ENCODE measurements around the gene PSMC4. TPM values are rescaled to one million over a fixed set of nuclear protein-coding genes. Genes with fewer than 3 reads are reported as not detected.

Gene PSMC4
- total RNA-seq, 4 donors from 2014 or later = 46.4 to 83.4 (median 77.5) TPM

DNA sequence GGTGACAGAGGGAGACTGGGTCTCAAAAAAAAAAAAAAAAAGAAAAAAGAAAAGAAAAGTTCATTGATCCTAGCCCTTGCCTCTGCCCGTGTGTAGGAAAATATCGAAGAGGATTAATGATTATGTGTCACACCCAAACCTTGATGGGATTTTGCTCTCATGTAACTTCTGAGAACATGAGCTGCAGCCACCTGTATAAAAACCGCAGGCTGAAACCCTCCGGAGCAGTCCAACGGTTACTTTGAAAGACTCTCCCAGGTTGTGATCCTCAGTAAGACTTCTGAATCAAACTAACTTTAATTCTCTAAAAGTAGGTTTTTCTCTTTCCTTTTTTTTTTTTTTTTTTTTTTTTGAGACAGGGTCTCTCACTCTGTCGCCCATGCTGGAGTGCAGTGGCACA is 4.3 kb upstream of the PSMC4 start:
- in situ Hi-C loops (cut with MboI; ENCODE audit: low pct_ligation_motif_present in 1 of 4, low pct_unique_long_range_greater_than_20kb in 1 of 4, low sequenced_read_pairs in 3 of 4) = no loop called here
- no peak overlapping the region for H3K4me3 ChIP-seq
- H3K36me3 ChIP-seq = no peaks in the 10 kb centered on the region
- WGBS, 2 donors (ENCODE audit: low coverage in 1 of 2) = 93 to 95% methylated on average over 5 to 6 of the region's 6 CpGs
- TF ChIP-seq, protein P1, sequence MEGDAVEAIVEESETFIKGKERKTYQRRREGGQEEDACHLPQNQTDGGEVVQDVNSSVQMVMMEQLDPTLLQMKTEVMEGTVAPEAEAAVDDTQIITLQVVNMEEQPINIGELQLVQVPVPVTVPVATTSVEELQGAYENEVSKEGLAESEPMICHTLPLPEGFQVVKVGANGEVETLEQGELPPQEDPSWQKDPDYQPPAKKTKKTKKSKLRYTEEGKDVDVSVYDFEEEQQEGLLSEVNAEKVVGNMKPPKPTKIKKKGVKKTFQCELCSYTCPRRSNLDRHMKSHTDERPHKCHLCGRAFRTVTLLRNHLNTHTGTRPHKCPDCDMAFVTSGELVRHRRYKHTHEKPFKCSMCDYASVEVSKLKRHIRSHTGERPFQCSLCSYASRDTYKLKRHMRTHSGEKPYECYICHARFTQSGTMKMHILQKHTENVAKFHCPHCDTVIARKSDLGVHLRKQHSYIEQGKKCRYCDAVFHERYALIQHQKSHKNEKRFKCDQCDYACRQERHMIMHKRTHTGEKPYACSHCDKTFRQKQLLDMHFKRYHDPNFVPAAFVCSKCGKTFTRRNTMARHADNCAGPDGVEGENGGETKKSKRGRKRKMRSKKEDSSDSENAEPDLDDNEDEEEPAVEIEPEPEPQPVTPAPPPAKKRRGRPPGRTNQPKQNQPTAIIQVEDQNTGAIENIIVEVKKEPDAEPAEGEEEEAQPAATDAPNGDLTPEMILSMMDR (IDR thresholded peaks at IDR 0.05) = no peak
- TF ChIP-seq POLR2AphosphoS5 (IDR thresholded peaks at IDR 0.05) = no peak
- no peak for TF ChIP-seq POLR2A (IDR thresholded peaks at IDR 0.05)
- no peak for TF ChIP-seq EP300 (IDR thresholded peaks at IDR 0.05; ENCODE audit: low read depth)
- DNase-seq = no peak
- intact Hi-C loops (cut with DNase I; ENCODE audit: low total_unique reads) = loop anchor here (10.0 kb wide), 1 partner anchor 172 kb away; no protein-coding TSS in a partner anchor
- H3K4me1 ChIP-seq = peaks cover 11 to 29% (median 13%) of the 10 kb centered on the region in 4 donors
- no peaks in the 10 kb centered on the region for H3K9me3 ChIP-seq
- H3K27me3 ChIP-seq = no peaks in the 10 kb centered on the region
- no peak overlapping the region for H3K27ac ChIP-seq

GRCh38 chr19:39967561-39967960 is 3.4 kb upstream of the PSMC4 start:
- H3K27me3 ChIP-seq = no peaks in the 10 kb centered on the region
- 86 to 90% methylated on average over 9 of the region's 9 CpGs for WGBS, 2 donors (ENCODE audit: low coverage in 1 of 2)
- in situ Hi-C loops (cut with MboI; ENCODE audit: low pct_ligation_motif_present in 1 of 4, low pct_unique_long_range_greater_than_20kb in 1 of 4, low sequenced_read_pairs in 3 of 4) = no loop called here

GRCh38 chr19:39968789-39969188 is 2.2 kb upstream of the PSMC4 start:
- Histone ChIP-seq H3K27me3 (no peaks in the 10 kb centered on the region), H3K9me3 (no peaks in the 10 kb centered on the region), H3K36me3 (peaks cover 0 to 14% (median under 1%) of the 10 kb centered on the region in 4 donors), H3K4me1 (peaks cover 15 to 32% (median 21%) of the 10 kb centered on the region in 4 donors), H3K4me3 (no peak overlapping the region), H3K27ac (peak overlapping the region in 3 of 4 donors; percentile 92 to 96 (median 94))
- no peak for TF ChIP-seq POLR2AphosphoS5 (IDR thresholded peaks at IDR 0.05)
- no peak for TF ChIP-seq EP300 (IDR thresholded peaks at IDR 0.05; ENCODE audit: low read depth)
- no peak for TF ChIP-seq POLR2A (IDR thresholded peaks at IDR 0.05)
- TF ChIP-seq, protein P1 (IDR thresholded peaks at IDR 0.05) = no peak
- in situ Hi-C loops (cut with MboI; ENCODE audit: low pct_ligation_motif_present in 1 of 4, low pct_unique_long_range_greater_than_20kb in 1 of 4, low sequenced_read_pairs in 3 of 4) (no loop called here), intact Hi-C loops (cut with DNase I; ENCODE audit: low total_unique reads) (loop anchor here (10.0 kb wide), 1 partner anchor 174 kb away; no protein-coding TSS in a partner anchor)
- DNase-seq = no peak
- WGBS, 2 donors (ENCODE audit: low coverage in 1 of 2) = 98 to 100% methylated on average over 4 to 15 of the region's 15 CpGs

More at GRCh38 chr19:39967561-39967960, 3.4 kb upstream of the PSMC4 start:
- H3K4me1 ChIP-seq = peaks cover 15 to 38% (median 20%) of the 10 kb centered on the region in 4 donors
- no peaks in the 10 kb centered on the region for H3K9me3 ChIP-seq
- H3K36me3 ChIP-seq = peaks cover 0 to 5% (median 0%) of the 10 kb centered on the region in 4 donors
- H3K27ac ChIP-seq = no peak overlapping the region
- no peak overlapping the region for H3K4me3 ChIP-seq
- TF ChIP-seq POLR2A (IDR thresholded peaks at IDR 0.05) (no peak), POLR2AphosphoS5 (IDR thresholded peaks at IDR 0.05) (no peak), EP300 (IDR thresholded peaks at IDR 0.05; ENCODE audit: low read depth) (no peak)
- TF ChIP-seq, protein P1 (IDR thresholded peaks at IDR 0.05) = no peak
- no peak for DNase-seq
- intact Hi-C loops (cut with DNase I; ENCODE audit: low total_unique reads) = loop anchor here (10.0 kb wide), 1 partner anchor 173 kb away; no protein-coding TSS in a partner anchor

DNA sequence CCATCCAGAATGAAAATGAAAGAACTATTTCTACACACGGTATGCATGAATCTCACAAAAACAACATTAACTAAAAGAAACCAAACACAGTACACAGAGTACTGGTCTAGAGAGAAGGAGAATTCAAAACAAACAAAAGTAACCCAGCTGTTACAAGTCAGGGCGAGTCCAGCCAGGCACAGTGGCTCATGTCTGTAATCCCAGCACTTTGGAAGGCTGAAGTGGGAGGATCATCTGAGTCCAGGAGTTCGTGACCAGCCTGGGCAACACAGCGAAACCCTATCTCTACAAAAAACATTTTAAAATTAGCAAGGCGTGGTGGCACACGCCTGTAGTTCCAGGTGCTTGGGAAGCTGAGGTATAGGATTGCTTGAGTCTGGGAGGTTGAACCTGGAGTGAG is 1.7 kb upstream of the PSMC4 start:
- H3K4me1 ChIP-seq = peaks cover 15 to 28% (median 21%) of the 10 kb centered on the region in 4 donors
- WGBS, 2 donors (ENCODE audit: low coverage in 1 of 2) = 14 to 74% methylated on average over 1 to 6 of the region's 6 CpGs
- H3K4me3 ChIP-seq = no peak overlapping the region
- no peaks in the 10 kb centered on the region for H3K9me3 ChIP-seq
- DNase-seq = no peak
- TF ChIP-seq, protein P1 (IDR thresholded peaks at IDR 0.05) = no peak
- TF ChIP-seq POLR2AphosphoS5 (IDR thresholded peaks at IDR 0.05) (no peak), EP300 (IDR thresholded peaks at IDR 0.05; ENCODE audit: low read depth) (no peak), POLR2A (IDR thresholded peaks at IDR 0.05) (no peak)
- H3K27me3 ChIP-seq = no peaks in the 10 kb centered on the region
- peaks cover 0 to 19% (median 3%) of the 10 kb centered on the region in 4 donors for H3K36me3 ChIP-seq
- intact Hi-C loops (cut with DNase I; ENCODE audit: low total_unique reads) (loop anchor here (10.0 kb wide), 1 partner anchor 174 kb away; no protein-coding TSS in a partner anchor), in situ Hi-C loops (cut with MboI; ENCODE audit: low pct_ligation_motif_present in 1 of 4, low pct_unique_long_range_greater_than_20kb in 1 of 4, low sequenced_read_pairs in 3 of 4) (no loop called here)
- H3K27ac ChIP-seq = peak overlapping the region; percentile 92 to 96 (median 94)
